LNCAP (cell line): ENCODE measurements around the gene RPS15.

Source experiments
- CTCF ChIP-seq: fragments of 450-650 bp; IDR thresholded peaks from 2 replicates; pipeline ENCODE4 v1.5.1; 2017; ENCODE audit warnings: mild to moderate bottlenecking

The RPS15 gene

GRCh38 chr19:1394252-1395193 is 43.7 kb upstream of the RPS15 start:
- no peak for TF ChIP-seq CTCF

- no peak for TF ChIP-seq CTCF
These were observed 42.8 kb upstream of the RPS15 start for GRCh38 chr19:1395194-1396018.

- TF ChIP-seq CTCF: no peak
These were observed 42.0 kb upstream of the RPS15 start for GRCh38 chr19:1396019-1396767.

- no peak for TF ChIP-seq CTCF
These were observed 41.2 kb upstream of the RPS15 start for GRCh38 chr19:1396768-1397679.

GRCh38 chr19:1397838-1398237 is 40.4 kb upstream of the RPS15 start:
- TF ChIP-seq CTCF: no peak

GRCh38 chr19:1399079-1399478 is 39.1 kb upstream of the RPS15 start:
- no peak for TF ChIP-seq CTCF
